ENCODE measurements around the gene ABAT.

ABAT gene

GRCh38 chr16:8832717-8833105 lies 158.3 kb downstream of the ABAT start:
- Histone ChIP-seq H3K27me3 (no peaks in the 10 kb centered on the region), H3K27ac (no peak overlapping the region), H3K4me3 (no peak overlapping the region), H3K9me3 (no peaks in the 10 kb centered on the region), H3K4me1 (no peaks in the 10 kb centered on the region), H3K36me3 (peaks cover 6 to 34% (median 34%) of the 10 kb centered on the region in 3 donors)
- TF ChIP-seq CTCF (IDR thresholded peaks at IDR 0.05), result no peak
- no peak for DNase-seq
- intact Hi-C loops (cut with DNase I; ENCODE audit: low total_unique reads), result no loop called here

Data from tibial artery (tissue), 4 donors.